Stomach (tissue), 4 donors: ENCODE data around the gene PEX10.

Experiments
- POLR2AphosphoS5 ChIP-seq, 3 donors: sonication (generic); formaldehyde crosslinking; IDR thresholded peaks; one replicate each; pipeline ENCODE4 v1.6.1; 2016; ENCODE audit warnings: antibody characterized with exemption in 3 of 3
- TF ChIP-seq, protein P1 (sequence below), 7 experiments: fragments of 450-650 bp in 4 of 7; fragments of 200-600 bp in 3 of 7; sonication (generic) in 3 of 7; IDR thresholded peaks; one replicate each; pipeline ENCODE4 v1.5.1; 2016 to 2019; ENCODE audit warnings: antibody characterized with exemption in 7 of 7, control low read depth in 2 of 7, mild to moderate bottlenecking in 1 of 7

DNA sequence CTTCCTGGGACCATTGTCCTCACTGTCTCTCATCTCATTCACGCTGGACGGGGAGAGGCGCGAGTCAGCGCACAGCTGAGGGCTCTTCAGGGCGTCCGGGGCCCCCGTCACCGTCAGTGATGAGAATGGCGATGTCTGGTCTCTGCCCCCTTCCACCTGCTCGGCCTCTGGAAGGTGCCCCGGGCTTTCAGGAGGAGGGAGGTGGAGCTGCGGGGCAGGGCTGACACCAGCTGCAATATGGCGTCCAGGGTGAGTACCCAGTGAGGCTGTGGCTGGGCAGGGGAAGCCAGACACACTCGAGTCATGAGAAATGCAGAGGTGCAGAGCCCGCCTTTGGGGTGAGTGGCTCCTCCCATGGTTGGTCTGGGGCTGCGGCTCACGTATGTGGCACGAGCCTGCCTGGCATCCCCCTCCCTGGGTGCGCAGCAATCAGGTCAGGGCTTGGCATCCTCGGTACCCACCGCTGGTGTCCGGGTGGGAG lies 36.1 kb downstream of the PEX10 start:
- TF ChIP-seq, protein P1, sequence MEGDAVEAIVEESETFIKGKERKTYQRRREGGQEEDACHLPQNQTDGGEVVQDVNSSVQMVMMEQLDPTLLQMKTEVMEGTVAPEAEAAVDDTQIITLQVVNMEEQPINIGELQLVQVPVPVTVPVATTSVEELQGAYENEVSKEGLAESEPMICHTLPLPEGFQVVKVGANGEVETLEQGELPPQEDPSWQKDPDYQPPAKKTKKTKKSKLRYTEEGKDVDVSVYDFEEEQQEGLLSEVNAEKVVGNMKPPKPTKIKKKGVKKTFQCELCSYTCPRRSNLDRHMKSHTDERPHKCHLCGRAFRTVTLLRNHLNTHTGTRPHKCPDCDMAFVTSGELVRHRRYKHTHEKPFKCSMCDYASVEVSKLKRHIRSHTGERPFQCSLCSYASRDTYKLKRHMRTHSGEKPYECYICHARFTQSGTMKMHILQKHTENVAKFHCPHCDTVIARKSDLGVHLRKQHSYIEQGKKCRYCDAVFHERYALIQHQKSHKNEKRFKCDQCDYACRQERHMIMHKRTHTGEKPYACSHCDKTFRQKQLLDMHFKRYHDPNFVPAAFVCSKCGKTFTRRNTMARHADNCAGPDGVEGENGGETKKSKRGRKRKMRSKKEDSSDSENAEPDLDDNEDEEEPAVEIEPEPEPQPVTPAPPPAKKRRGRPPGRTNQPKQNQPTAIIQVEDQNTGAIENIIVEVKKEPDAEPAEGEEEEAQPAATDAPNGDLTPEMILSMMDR (IDR thresholded peaks at IDR 0.05) = no peak
- no peak for TF ChIP-seq POLR2AphosphoS5 (IDR thresholded peaks at IDR 0.05)
